DMS79 (cell line): ENCODE data around the gene ZNF821.
"Not testable (repeated sequence)": the region's sequence is repeated elsewhere in the genome, so short reads cannot be mapped to it uniquely, and the experiment has no call there.

Experiments used
- DNase-seq: peaks from one replicate; lab custom pipeline; 2025; lab: John Stamatoyannopoulos, UW

ZNF821 gene

GRCh38 chr16:71883849-71884638, at the start of gene ZNF821:
ZNF821 (minus strand) TSS chr16:71884182; CDS start chr16:71879946, 4,236 bp downstream.
- DNase-seq = peak; percentile 32

GRCh38 chr16:71933017-71933416, 49.0 kb upstream of the ZNF821 start:
- DNase-seq = no peak

- no peak for DNase-seq
Measured at GRCh38 chr16:71931599-71931998, 47.6 kb upstream of the ZNF821 start.

GRCh38 chr16:71931001-71931400, 47.0 kb upstream of the ZNF821 start:
- DNase-seq = no peak

- no peak for DNase-seq
Measured at GRCh38 chr16:71930013-71930563, 46.1 kb upstream of the ZNF821 start.

GRCh38 chr16:71929048-71929447, 45.1 kb upstream of the ZNF821 start:
- no peak for DNase-seq

GRCh38 chr16:71927787-71928186, 43.8 kb upstream of the ZNF821 start:
- no peak for DNase-seq

- no peak for DNase-seq
Measured at GRCh38 chr16:71927383-71927782, 43.4 kb upstream of the ZNF821 start.

- no peak for DNase-seq
Measured at GRCh38 chr16:71924710-71925109, 40.7 kb upstream of the ZNF821 start.

GRCh38 chr16:71923941-71924690, 40.1 kb upstream of the ZNF821 start:
- DNase-seq = no peak

- no peak for DNase-seq
Measured at GRCh38 chr16:71920658-71921057, 36.7 kb upstream of the ZNF821 start.

GRCh38 chr16:71919035-71919434, 35.1 kb upstream of the ZNF821 start:
- DNase-seq = no peak

GRCh38 chr16:71917900-71918299, 33.9 kb upstream of the ZNF821 start:
- no peak for DNase-seq

GRCh38 chr16:71916397-71916920, 32.5 kb upstream of the ZNF821 start:
- DNase-seq = no peak

GRCh38 chr16:71915350-71915749, 31.4 kb upstream of the ZNF821 start:
- no peak for DNase-seq

- DNase-seq = no peak
Measured at GRCh38 chr16:71914802-71915201, 30.8 kb upstream of the ZNF821 start.

- DNase-seq = no peak
Measured at GRCh38 chr16:71912534-71913275, 28.7 kb upstream of the ZNF821 start.

GRCh38 chr16:71911121-71911520, 27.1 kb upstream of the ZNF821 start:
- no peak for DNase-seq

- DNase-seq = not testable (repeated sequence)
Measured at GRCh38 chr16:71905765-71906164, 21.8 kb upstream of the ZNF821 start.

- no peak for DNase-seq
Measured at GRCh38 chr16:71904239-71904638, 20.3 kb upstream of the ZNF821 start.

- DNase-seq = no peak
Measured at GRCh38 chr16:71903608-71904007, 19.6 kb upstream of the ZNF821 start.
